Breast epithelium (tissue), 3 donors: ENCODE data around the gene MARK3.

Experiments used
- CTCF ChIP-seq, 3 donors: fragments of 450-650 bp; IDR thresholded peaks; one replicate each; pipeline ENCODE4 v1.5.1; 2016 to 2017; ENCODE audit warnings: antibody characterized with exemption in 3 of 3, mild to moderate bottlenecking in 3 of 3, moderate library complexity in 3 of 3
- POLR2A ChIP-seq: fragments of 450-650 bp; IDR thresholded peaks from one replicate; pipeline ENCODE4 v1.6.1; 2016; ENCODE audit warnings: antibody characterized with exemption, mild to moderate bottlenecking, moderate library complexity

- TF ChIP-seq CTCF (IDR thresholded peaks at IDR 0.05) (no peak), POLR2A (no peak)
Measured at GRCh38 chr14:103337794-103338193, 47.4 kb upstream of the MARK3 start.
